Measurements from ENCODE around the gene SNX15.

- TF ChIP-seq, protein P1, sequence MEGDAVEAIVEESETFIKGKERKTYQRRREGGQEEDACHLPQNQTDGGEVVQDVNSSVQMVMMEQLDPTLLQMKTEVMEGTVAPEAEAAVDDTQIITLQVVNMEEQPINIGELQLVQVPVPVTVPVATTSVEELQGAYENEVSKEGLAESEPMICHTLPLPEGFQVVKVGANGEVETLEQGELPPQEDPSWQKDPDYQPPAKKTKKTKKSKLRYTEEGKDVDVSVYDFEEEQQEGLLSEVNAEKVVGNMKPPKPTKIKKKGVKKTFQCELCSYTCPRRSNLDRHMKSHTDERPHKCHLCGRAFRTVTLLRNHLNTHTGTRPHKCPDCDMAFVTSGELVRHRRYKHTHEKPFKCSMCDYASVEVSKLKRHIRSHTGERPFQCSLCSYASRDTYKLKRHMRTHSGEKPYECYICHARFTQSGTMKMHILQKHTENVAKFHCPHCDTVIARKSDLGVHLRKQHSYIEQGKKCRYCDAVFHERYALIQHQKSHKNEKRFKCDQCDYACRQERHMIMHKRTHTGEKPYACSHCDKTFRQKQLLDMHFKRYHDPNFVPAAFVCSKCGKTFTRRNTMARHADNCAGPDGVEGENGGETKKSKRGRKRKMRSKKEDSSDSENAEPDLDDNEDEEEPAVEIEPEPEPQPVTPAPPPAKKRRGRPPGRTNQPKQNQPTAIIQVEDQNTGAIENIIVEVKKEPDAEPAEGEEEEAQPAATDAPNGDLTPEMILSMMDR (IDR thresholded peaks at IDR 0.05; ENCODE audit: low read depth, low read length): no peak
- no peak for TF ChIP-seq POLR2A (IDR thresholded peaks at IDR 0.05; ENCODE audit: extremely low read depth, insufficient read length)
Measured at GRCh38 chr11:64987998-64988854, 39.0 kb upstream of the SNX15 start.
